GM20431 (cell line): Measurements from ENCODE around the gene TMEM256.

Experiments
- in situ Hi-C: fragments of 300-500 bp; cut with MseI, MboI; formaldehyde crosslinking; loops from one replicate; pipeline ENCODE4 v1.15.0; 2020; ENCODE audit warnings: low sequenced_read_pairs; ENCODE audit not compliant: unreplicated experiment

The TMEM256 gene

GRCh38 chr17:7409716-7410115 is 5.8 kb upstream of the TMEM256 start:
- in situ Hi-C loops = no loop called here

DNA sequence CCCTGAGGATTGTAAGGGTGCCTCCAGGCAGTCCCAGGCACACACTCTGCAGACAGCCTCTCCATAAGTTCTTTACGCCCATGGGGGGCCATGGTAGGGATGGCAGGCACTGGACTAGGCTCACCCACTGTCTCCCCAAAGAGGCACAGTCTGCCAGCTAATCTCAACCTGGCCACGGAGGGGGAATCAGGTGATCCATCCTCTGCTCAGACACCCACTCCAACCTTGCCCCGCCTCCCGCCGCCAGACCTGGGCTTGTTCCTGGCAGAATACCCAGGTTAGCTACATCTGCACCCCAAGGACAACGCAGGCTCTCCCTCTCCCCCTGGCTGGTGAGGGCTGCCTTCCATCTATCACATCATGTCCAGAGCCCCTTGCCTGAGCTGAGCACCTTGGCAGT is 5.0 kb upstream of the TMEM256 start:
- in situ Hi-C loops = no loop called here

DNA sequence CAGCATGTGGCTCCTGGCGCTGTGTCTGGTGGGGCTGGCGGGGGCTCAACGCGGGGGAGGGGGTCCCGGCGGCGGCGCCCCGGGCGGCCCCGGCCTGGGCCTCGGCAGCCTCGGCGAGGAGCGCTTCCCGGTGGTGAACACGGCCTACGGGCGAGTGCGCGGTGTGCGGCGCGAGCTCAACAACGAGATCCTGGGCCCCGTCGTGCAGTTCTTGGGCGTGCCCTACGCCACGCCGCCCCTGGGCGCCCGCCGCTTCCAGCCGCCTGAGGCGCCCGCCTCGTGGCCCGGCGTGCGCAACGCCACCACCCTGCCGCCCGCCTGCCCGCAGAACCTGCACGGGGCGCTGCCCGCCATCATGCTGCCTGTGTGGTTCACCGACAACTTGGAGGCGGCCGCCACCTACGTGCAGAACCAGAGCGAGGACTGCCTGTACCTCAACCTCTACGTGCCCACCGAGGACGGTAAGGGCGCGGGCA is 4.4 kb upstream of the TMEM256 start:
- in situ Hi-C loops = no loop called here

GRCh38 chr17:7407485-7408251 is 3.8 kb upstream of the TMEM256 start, which contains the start of gene NLGN2:
Gene NLGN2 (plus strand): TSS chr17:7407845. CDS start chr17:7408256, 411 bp downstream.
- in situ Hi-C loops = no loop called here

- in situ Hi-C loops = no loop called here
These were observed 3.2 kb upstream of the TMEM256 start for GRCh38 chr17:7407082-7407481.

DNA sequence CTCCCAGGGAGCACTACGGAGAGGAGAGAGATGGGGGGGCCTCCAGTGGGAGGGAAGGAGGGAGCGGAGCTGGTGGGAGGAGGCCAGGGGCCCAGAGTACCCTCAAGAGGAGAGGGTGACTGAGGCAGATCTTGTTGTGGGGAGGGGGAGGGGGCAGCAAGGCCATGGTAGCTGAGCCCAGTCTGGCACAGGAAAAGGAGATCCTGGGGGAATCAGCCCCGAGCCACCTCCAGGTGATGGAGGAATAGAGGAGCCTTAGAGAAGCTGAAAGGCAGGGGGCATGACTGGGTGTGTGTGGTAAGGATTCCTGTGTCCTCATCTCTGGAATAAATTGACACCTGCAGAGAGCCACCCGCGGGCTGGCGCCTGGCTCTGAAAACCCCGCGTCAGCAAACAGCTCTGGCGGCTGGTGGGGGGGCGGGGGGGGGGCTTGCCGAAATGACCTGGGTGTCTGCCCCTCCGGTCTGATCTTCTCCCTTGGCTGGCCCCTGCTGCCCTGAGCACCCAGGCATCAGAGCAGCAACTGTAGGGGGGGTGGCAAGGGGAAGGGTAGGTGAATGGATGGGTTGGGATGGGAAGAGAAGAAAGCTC is 2.4 kb upstream of the TMEM256 start:
- in situ Hi-C loops = no loop called here

DNA sequence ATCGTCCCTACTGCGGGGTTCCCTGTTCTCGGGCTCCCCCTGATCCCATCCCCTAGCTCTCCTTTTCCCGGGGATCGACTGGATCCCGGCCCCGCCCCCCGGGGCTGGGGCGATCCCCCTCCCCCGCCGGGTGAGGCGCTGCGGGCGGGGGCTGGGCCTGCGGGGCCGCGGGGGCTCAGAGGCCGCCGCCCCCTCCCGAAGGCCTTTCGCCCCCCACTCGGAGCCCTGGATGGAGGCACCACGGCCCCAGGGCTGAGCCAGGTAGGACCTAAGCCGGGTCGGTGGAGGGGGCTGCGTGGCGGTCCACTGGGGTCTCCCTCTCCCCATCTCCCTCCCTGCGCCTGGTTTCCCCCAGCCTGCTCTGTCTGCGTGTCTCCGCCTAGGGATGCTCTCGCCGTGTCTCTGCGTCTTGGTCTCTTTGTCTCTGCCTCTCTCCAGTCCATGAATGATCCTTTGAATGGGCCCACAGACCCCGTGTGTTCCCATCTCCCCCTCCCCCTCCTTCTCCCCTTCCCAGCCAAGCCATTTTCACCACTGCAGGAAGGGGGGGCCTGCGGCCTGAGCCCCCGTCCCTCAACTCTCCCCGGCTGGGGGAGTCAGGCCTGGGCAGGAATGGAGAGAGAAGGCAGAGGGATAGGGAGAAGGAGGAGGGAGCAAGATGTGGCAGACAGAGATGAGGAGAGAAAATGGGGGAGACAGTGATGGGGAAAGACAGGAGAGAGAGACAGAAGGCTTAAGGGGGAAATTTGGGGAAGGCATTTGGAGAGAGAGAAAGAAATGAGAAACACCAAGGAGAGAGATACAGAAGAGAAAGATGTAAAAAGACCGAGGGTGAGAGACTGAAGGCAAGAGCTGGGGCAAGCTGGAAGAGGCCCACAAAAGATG is 1.7 kb upstream of the TMEM256 start:
- in situ Hi-C loops = no loop called here

GRCh38 chr17:7404737-7405349 is 946 bp upstream of the TMEM256 start:
- in situ Hi-C loops = no loop called here

- in situ Hi-C loops = no loop called here
These were observed 245 bp downstream of the TMEM256 start for GRCh38 chr17:7403727-7403976.

DNA sequence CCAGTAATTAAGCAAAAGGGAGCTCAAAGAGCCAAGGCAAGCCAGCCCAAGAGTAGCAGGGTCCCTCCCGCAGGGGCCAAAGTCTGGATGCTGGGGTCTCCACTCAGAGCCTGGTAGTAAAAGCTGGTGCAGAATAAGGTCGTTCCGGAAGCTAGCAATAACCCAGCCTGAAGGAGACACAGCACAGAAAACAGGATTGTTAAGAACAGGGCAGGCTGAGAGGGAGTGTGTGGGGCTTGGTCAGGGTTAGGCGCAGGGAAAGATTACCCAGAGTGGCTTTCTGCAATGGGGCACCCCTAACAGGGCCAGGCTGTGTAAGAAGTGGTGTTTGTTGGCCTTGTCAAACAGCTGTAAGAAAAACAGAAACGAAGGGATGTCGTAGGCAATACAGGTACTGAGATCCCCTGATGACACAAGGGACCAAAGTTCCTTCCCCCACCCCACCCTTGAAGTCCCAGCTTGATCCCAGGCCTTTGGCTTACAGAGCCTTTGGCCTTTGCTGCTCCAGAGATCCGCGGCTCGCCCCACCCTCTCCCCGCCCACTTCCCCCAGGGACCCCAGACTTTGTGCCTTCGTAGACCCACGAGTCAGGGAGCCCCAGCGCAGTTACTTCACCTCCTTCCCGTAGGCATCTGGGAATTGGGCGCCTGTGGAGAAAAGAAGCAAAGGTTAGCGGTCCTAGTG is 712 bp downstream of the TMEM256 start:
- in situ Hi-C loops = no loop called here

DNA sequence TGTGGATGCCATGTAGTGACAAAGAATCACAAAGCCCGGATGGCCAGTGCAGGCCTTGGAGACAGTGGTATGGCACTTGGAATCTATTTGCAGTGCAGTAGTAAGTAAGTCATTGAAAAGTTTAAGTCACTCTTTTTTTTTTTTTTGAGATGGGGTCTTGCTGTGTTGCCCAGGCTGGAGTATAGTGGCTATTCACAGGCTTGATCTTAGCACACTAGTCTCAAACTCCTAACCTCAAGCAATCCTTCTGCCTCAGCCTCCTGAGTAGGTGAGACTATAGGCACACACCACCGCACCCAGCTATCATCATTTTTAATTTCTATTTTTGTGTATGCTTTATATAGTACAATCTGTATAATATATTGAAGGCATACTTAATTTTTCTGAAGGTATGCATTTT is 5.3 kb downstream of the TMEM256 start:
- in situ Hi-C loops = no loop called here

- in situ Hi-C loops = no loop called here
These were observed 7.8 kb downstream of the TMEM256 start for GRCh38 chr17:7396147-7396546.

DNA sequence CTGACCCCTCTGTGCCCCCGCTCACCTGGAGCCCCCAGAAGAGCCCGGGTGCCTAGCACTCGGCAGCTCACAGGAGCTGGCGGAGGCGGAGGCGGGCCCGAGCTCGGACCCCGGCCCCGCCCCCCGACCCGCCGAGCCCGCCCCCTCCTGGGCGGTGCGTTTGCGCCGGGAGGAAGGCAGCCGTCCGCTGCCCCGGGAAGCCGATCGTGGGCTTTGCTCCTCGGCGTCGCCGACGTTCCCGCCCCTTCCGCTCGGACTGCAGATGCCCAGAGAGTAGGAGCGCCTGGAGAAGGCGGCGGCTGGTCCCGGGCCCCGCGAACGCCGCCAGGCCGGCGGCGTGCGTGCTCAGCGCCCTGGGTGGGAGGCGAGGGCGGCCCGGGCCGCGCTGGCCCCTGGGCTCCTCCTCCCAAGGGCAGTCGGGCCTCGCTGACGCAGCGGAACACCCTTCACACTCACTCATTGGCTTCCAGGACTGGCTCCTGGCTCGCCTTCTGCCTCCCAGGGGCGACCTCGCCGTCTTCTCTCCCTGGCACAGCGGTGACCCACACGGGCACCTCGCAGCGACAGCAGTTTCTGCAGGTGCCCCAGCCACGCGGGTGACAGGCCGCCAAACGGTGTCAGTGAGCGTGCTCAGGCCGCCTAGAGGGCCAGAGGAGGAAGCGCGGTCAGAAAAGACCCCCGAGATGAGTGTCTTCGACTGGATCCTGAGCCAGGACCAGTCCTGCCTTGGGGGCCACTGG is 9.3 kb downstream of the TMEM256 start, which contains the start of gene PLSCR3:
Gene PLSCR3 (minus strand): TSS at position 74 of the 740 bp plus-strand sequence. CDS start 415 bp downstream, outside the sequence.
- in situ Hi-C loops = no loop called here

DNA sequence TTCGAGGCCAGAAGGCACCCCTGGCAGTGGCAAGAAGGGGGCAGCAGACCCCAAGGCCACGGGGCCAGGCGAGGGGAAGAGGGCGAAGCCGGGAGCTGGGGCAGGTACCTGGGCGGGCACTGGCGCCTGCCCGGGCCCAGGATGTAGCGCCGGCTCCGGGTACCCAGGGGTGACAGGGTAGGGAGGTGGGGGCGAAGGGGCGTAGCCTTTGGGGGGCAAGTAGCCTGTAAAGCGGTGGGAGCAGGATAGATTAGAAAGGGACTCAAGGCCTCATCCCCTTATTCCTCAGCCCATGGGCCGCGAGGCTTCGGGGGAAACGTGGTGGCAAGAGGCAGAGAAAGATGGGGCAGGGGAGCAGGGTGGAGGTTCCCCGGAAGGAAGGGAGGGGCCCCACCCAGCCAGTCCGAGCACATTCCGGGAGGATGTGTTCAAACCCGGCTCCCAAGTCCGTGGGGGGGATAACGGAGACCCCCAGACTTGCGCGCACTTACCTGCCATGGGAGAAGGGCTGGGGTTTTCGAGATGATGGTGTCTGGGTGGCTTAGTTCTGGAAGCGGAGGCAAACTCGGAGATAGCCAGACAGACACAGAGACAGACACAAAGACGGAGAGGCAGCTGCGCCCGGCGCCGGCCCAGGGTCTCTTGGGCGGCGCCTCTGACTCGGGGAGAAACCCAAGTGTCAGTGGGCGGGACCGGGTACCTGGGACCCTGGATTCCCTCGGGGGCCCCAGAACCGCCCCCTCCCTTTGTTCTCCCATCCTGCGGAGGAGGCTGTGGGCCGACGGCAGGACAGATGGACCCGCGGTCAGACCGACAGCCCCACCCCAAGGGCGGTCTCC is 10.1 kb downstream of the TMEM256 start:
- in situ Hi-C loops = no loop called here

DNA sequence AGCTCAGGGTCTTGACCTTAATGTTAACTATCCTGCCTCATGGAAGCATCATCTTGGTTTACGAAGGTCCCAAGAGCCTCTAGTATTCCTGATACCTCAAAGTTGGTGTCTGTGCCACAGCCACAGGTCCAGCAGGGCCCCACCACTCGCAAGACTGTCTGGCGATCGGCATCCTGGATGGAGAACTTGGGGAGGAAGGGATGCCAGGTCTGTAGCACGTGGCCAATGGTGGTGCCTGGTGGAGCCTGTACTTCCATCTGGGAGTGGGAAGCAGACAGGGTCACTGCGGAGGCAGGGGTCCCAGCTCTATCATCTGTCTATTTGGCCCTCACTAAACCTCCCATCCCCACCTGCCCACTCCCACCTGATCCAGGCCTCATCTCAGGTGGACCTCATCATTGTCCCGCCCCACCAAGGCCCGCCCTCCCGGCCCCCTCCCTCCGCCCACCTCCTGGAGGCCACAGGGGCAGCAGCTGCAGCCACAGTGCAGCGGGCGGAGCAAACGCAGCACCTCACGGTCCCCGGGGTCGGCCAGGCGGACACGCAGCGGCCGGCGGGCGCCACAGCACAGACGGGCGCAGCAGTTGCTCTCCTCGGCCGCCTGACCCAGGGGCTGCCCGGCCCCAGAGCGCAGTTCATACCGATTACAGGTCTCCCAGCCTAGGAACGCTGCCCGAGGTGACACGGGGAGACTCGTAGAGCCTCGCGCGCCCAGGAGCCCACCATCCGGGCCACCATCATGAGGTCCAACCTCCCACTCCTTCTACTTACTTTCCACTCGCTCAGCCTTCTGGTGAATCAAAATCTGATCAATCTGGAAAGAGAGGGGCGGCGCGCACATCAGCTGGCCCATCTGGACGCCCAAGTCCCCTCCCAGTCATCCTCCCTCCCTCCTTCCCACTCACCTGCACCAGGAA is 10.9 kb downstream of the TMEM256 start:
- in situ Hi-C loops = no loop called here

DNA sequence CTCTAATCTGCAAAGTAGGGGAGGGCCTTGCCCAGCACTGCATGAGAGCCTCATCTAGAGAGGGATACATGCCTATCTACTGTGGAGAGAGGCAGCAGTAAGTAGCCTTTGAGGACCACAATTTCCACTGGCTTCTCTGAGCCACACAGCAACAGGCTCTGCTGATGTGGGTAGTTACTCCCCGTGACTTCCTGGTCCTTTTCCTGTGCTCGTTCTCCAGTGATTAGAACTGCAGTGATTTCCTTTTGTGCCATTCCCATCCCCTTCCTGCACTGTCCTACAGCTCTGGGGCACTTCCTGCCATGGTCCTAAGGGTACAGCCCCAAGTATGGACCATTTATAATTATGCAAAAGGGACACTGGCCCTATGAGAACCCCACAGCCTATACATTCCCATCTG is 12.6 kb downstream of the TMEM256 start:
- in situ Hi-C loops = no loop called here
